ENCODE data around the gene ZFPL1.

GRCh38 chr11:65036931-65037330 lies 47.1 kb upstream of the ZFPL1 start:
- TF ChIP-seq CTCF (IDR thresholded peaks at IDR 0.05) (no peak), POLR2A (IDR thresholded peaks at IDR 0.05) (no peak)

Measured in adrenal gland (tissue), 5 donors.